Measurements from ENCODE around the gene SMG6. TPM values are rescaled to one million over a fixed set of nuclear protein-coding genes. Genes with fewer than 3 reads are reported as not detected.

SMG6 gene
- total RNA-seq, 1 experiment from 2014 or later = 28.6 TPM

- H3K9me3 Mint-ChIP-seq = no peaks in the 10 kb centered on the region
- Histone ChIP-seq H3K27ac (ENCODE audit: insufficient read length, low read depth, low read length) (no peak overlapping the region), H2BK5ac (ENCODE audit: insufficient read length, low read length) (no peak overlapping the region), H2BK120ac (ENCODE audit: low read depth, low read length, poor library complexity, severe bottlenecking) (no peak overlapping the region), H2BK15ac (ENCODE audit: low read depth, low read length) (no peak overlapping the region), H2AFZ (ENCODE audit: low read length) (no peak overlapping the region), H4K8ac (replicated peaks; ENCODE audit: insufficient read length, low read depth, low read length) (no peak overlapping the region), H2BK12ac (ENCODE audit: insufficient read length, low read depth, low read length) (no peak overlapping the region), H3K4me1 (ENCODE audit: insufficient read depth, low read length) (no peaks in the 10 kb centered on the region), H4K20me1 (ENCODE audit: control insufficient read depth, insufficient read depth, insufficient read length) (no peaks in the 10 kb centered on the region), H4K91ac (ENCODE audit: insufficient read length, low read depth, low read length) (no peak overlapping the region), H3K14ac (ENCODE audit: insufficient read depth, low read length) (no peak overlapping the region), H3K23ac (ENCODE audit: insufficient read length, low read depth, low read length) (no peak overlapping the region), H3K23me2 (ENCODE audit: insufficient read length, low read depth, low read length, poor library complexity, severe bottlenecking) (no peaks in the 10 kb centered on the region), H3K18ac (ENCODE audit: insufficient read length, low read depth, low read length) (no peak overlapping the region), H3T11ph (ENCODE audit: low read length) (no peak overlapping the region), H4K5ac (ENCODE audit: insufficient read length, low read depth, low read length) (no peak overlapping the region), H3K79me2 (ENCODE audit: insufficient read depth, low read length) (no peaks in the 10 kb centered on the region), H3K27me3 (ENCODE audit: insufficient read depth, low read length) (no peaks in the 10 kb centered on the region), H3K4ac (ENCODE audit: low read depth, low read length) (no peak overlapping the region), H3K9ac (ENCODE audit: extremely low read depth, insufficient read length, low read length) (no peak overlapping the region), H2BK20ac (ENCODE audit: low read depth, low read length, poor library complexity, severe bottlenecking) (no peak overlapping the region), H3K56ac (ENCODE audit: insufficient read length, low read depth, low read length) (no peak overlapping the region), H3K4me2 (ENCODE audit: insufficient read depth, insufficient read length, low read length) (no peak overlapping the region), H3K79me1 (ENCODE audit: insufficient read depth, low read depth, low read length, poor library complexity, severe bottlenecking) (no peaks in the 10 kb centered on the region), H2AK5ac (ENCODE audit: insufficient read length, low read length) (no peak overlapping the region), H3K9me3 (ENCODE audit: control insufficient read depth, low read depth, low read length) (no peaks in the 10 kb centered on the region)
- TF ChIP-seq CTCF (conservative IDR thresholded peaks at IDR 0.05) = no peak
- peaks cover 5 to 28% (median 13%) of the 10 kb centered on the region in 3 experiments for H3K36me3 Mint-ChIP-seq (ENCODE audit: insufficient read depth in 1 of 3, low read depth in 3 of 3)
- H3K4me3 Mint-ChIP-seq = no peak overlapping the region
- peaks cover 15 to 28% of the 10 kb centered on the region in 2 experiments for H3K4me1 Mint-ChIP-seq
- no peak overlapping the region; a peak in 1 of 7 replicates for H3K27ac Mint-ChIP-seq
- no CpG with 5 or more reads among the region's 10 CpGs for WGBS (ENCODE audit: extremely low coverage, insufficient read length, low lambda C conversion rate)
- DNase-seq = no peak
- H3K27me3 Mint-ChIP-seq (ENCODE audit: low read depth) = no peaks in the 10 kb centered on the region
Observed at GRCh38 chr17:2074919-2075318, 228.7 kb downstream of the SMG6 start.
